HG03469 (cell line): ENCODE results near the gene RGS7.
"Not testable (repeated sequence)": the region's sequence is repeated elsewhere in the genome, so short reads cannot be mapped to it uniquely, and the experiment has no call there.

Experiments used
- ATAC-seq: cut with Tn5 transposase; IDR thresholded peaks from one replicate; pipeline ENCODE4 v1.9.1; 2021; ENCODE audit warnings: mild to moderate bottlenecking, moderate library complexity, moderate number of reproducible peaks; ENCODE audit not compliant: unreplicated experiment

The RGS7 gene

GRCh38 chr1:241143765-241144442 is 213.1 kb downstream of the RGS7 start:
- ATAC-seq, result no peak

GRCh38 chr1:241142493-241142892 is 214.5 kb downstream of the RGS7 start:
- ATAC-seq, result no peak

GRCh38 chr1:241141646-241142045 is 215.4 kb downstream of the RGS7 start:
- not testable (repeated sequence) for ATAC-seq

- ATAC-seq, result no peak
Observed at GRCh38 chr1:241140670-241141069, 216.3 kb downstream of the RGS7 start.

- no peak for ATAC-seq
Observed at GRCh38 chr1:241139047-241139446, 218.0 kb downstream of the RGS7 start.

- no peak for ATAC-seq
Observed at GRCh38 chr1:241138248-241138647, 218.8 kb downstream of the RGS7 start.

DNA sequence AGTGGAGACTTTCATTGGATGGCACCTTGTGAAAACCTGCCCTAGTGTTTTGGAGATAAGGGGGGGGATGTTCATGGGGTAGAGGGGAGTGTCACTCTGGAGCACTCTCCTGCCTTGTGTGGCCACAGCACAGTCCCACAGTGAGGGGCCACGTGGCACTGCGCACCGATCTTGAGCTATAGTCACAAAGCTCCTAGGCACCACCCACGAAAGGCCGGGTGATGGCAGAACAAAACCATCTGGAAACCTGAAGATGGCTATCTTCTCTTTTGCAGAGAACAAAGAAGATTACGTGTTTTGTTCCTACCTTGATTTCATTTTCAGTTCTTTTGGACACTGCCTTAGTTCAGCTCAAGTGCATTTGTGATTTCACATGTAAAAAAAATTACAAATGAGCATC is 220.6 kb downstream of the RGS7 start:
- ATAC-seq, result no peak

DNA sequence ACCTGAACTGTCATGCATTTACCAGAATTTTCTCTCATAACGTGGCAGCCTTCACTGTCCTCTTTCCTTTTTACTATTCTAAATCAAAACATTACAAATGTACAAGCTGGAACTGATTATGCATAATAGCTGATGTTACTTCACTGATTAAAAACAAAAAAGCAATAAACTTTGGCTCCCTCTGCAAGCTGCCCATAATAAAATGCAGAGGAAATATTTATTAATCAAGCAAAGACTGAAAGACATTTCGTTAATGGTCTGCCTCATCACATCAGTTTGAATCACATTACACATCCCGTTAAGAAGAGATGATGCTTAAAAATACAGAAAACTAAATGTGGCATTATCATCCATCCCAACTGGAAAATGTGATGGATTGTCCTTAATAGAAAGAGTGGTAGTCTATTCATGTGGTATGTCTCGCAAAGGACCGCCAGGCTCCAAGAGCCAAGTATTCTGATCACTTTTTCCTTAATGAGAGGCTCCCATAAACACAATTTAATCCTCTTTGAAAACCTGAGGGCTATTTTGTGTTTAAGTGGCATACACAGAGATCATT is 225.3 kb downstream of the RGS7 start:
- ATAC-seq, result no peak

- no peak for ATAC-seq
Observed at GRCh38 chr1:241130881-241131280, 226.1 kb downstream of the RGS7 start.

- no peak for ATAC-seq
Observed at GRCh38 chr1:241129207-241129960, 227.6 kb downstream of the RGS7 start.

- ATAC-seq, result no peak
Observed at GRCh38 chr1:241125286-241125685, 231.7 kb downstream of the RGS7 start.

DNA sequence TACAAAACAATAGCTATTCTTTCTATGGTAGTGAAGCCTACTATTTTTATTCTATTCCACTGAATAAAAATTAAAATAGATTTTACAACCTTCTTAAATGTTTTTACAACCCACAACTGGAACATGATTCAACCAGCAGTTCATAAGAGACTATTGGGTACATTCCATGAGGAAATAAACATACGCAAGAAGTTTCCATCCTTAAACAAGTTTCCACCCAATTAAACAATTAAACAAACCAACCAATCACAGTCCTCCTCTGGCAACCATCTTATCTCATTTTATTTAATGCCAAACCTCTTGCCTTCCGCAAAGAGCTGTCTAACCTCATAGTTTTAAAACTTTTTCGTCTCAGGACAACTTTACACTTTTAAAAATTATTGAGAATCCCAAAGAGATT is 239.0 kb downstream of the RGS7 start:
- ATAC-seq, result no peak

DNA sequence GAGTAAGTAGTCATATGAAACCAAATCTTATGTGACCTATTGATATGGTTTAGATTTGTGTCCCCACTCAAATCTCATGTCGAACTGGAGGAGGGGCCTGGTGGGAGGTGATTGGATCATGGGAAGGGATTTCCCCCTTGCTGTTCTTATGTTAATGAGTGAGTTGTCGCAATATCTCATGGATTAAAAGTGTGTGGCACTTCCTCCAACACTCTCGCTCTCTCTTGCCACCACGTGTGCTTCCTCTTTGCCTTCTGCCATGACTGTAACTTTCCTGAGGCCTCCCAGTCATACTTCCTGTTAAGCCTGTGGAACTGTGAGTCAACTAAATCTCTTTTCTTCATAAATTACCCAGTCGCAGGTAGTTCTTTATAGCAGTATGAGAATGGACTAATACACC is 241.2 kb downstream of the RGS7 start:
- no peak for ATAC-seq

DNA sequence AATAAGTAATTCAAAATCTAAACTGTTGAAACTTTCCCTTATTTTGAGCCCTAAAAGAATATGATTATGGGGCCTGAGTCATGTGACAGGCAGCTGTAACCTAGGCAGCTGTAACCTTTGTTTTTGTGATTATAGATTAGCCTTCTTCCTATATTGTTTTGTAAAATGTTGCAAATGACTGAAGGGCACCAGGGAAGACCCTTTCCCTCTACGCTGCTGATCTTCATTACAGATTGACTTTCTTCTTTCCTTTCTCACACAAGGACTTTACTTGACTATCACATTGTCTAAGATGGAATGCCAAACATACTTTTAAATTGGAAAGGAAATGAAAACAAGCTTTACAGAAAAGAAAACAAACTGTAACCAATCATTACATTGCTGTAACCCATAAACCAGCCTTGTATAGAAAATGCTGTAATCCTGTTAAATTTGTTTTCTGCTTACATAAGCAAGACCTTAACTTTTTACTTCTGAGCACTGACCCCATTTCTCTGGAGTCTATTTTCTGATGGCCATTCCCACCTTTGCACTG is 242.2 kb downstream of the RGS7 start:
- no peak for ATAC-seq

- ATAC-seq, result no peak
Observed at GRCh38 chr1:241113557-241113956, 243.4 kb downstream of the RGS7 start.

GRCh38 chr1:241109039-241109438 is 248.0 kb downstream of the RGS7 start:
- ATAC-seq, result no peak

- ATAC-seq, result no peak
Observed at GRCh38 chr1:241105147-241105546, 251.9 kb downstream of the RGS7 start.

DNA sequence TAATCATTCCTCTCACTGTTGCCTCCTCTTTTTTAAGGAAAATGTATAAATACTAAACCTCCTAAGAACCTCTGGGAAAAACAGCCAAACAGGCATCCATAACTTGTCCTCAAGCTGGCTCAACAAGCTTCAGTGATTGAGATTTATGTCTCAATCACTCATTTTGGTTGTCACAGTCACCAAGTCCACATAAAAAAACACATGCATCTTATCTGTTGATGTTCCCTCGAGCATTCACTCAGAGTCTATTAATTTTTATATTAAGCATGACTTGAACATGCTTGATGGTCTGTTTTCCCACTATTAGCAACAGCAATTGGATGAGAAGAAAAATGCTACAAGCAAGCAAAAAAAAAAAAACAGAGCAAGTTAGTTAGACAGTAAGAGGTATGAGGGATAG is 254.3 kb downstream of the RGS7 start:
- no peak for ATAC-seq

DNA sequence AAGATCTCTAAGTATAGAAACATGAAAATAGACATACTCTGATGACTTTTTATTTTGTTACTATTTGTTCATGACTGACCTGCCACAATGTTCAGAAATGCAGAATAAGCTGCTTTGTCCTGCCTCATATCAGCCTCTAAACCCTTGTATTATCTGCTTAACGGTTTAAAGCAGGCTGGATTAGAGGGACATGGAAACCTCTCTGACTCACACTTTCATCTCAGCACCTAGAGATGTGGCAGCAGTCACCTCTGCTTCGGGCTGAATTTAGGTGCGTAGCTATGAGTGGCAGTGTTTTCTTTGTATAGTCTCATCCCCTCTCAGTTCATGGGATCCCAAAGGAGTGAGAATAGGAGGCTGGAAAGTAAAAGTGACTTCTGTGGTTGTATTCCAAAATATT is 255.4 kb downstream of the RGS7 start:
- no peak for ATAC-seq

- no peak for ATAC-seq
Observed at GRCh38 chr1:241097479-241097878, 259.5 kb downstream of the RGS7 start.

- no peak for ATAC-seq
Observed at GRCh38 chr1:241096982-241097381, 260.0 kb downstream of the RGS7 start.

- ATAC-seq, result no peak
Observed at GRCh38 chr1:241095847-241096246, 261.2 kb downstream of the RGS7 start.
